Retinal pigment epithelial cell (primary cell): ENCODE results near the gene EPHB1.
"Not testable (repeated sequence)": the region's sequence is repeated elsewhere in the genome, so short reads cannot be mapped to it uniquely, and the experiment has no call there.

ENCODE experiments used
- DNase-seq: peaks from one replicate; pipeline ENCODE4 v3.0.0-alpha.2; 2010; ENCODE audit warnings: low read depth
- H3K4me3 ChIP-seq: 2 replicates; pipeline ENCODE4 v1.5.1; 2011; ENCODE audit warnings: mild to moderate bottlenecking, low read length, control low read depth, moderate library complexity
- CTCF ChIP-seq: conservative IDR thresholded peaks from 2 replicates; pipeline ENCODE4 v1.5.1; 2011; ENCODE audit warnings: low read depth, low read length, control low read depth, inconsistent platforms

The EPHB1 gene

GRCh38 chr3:135059580-135059979 is 264.5 kb downstream of the EPHB1 start:
- no peak for DNase-seq
- H3K4me3 ChIP-seq, result no peak overlapping the region
- TF ChIP-seq CTCF, result no peak

GRCh38 chr3:135066844-135067727 is 272.0 kb downstream of the EPHB1 start:
- DNase-seq, H3K4me3 ChIP-seq: not testable (repeated sequence)

GRCh38 chr3:135068011-135068410 is 273.0 kb downstream of the EPHB1 start:
- DNase-seq, result no peak
- no peak for TF ChIP-seq CTCF
- no peak overlapping the region for H3K4me3 ChIP-seq

- no peak for TF ChIP-seq CTCF
- no peak for DNase-seq
Measured at GRCh38 chr3:135069406-135069805, 274.3 kb downstream of the EPHB1 start.

GRCh38 chr3:135071483-135071882 is 276.4 kb downstream of the EPHB1 start:
- no peak overlapping the region for H3K4me3 ChIP-seq
- no peak for DNase-seq
- no peak for TF ChIP-seq CTCF

More at GRCh38 chr3:135069406-135069805, 274.3 kb downstream of the EPHB1 start:
- H3K4me3 ChIP-seq, result no peak overlapping the region

- H3K4me3 ChIP-seq, result no peak overlapping the region
- DNase-seq, result no peak
- no peak for TF ChIP-seq CTCF
Measured at GRCh38 chr3:135072431-135072830, 277.4 kb downstream of the EPHB1 start.

GRCh38 chr3:135075157-135075556 is 280.1 kb downstream of the EPHB1 start:
- no peak for DNase-seq
- H3K4me3 ChIP-seq, result no peak overlapping the region
- TF ChIP-seq CTCF, result no peak
